Activated CD4-positive, alpha-beta T cell treated with anti-CD3 and anti-CD28 coated beads, Interleukin-2, amount 50 U/mL, for 16 hours (primary cell): ENCODE data around the gene C16orf96.

ENCODE experiments used
- DNase-seq: peaks from one replicate; pipeline ENCODE4 v3.0.0-alpha.2; 2020

C16orf96 gene

DNA sequence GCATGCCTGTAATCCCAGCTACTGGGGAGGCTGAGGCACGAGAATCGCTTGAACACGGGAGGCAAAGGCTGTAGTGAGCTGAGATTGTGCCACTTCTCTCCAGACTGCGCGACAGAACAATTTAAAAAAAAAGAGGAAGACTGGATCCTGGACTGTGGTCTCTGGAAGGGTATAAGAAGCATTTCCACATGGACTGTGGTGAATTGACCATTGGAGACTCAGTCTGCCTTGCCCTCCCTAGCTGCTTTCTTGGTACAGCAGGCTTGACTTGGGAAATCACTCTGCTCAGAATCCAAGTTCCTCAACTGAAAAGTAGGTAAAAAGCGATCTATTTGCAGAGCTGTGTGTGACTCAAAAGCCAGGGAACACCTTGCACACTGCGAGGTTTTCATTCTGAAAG is 67.5 kb downstream of the C16orf96 start:
- no peak for DNase-seq

DNA sequence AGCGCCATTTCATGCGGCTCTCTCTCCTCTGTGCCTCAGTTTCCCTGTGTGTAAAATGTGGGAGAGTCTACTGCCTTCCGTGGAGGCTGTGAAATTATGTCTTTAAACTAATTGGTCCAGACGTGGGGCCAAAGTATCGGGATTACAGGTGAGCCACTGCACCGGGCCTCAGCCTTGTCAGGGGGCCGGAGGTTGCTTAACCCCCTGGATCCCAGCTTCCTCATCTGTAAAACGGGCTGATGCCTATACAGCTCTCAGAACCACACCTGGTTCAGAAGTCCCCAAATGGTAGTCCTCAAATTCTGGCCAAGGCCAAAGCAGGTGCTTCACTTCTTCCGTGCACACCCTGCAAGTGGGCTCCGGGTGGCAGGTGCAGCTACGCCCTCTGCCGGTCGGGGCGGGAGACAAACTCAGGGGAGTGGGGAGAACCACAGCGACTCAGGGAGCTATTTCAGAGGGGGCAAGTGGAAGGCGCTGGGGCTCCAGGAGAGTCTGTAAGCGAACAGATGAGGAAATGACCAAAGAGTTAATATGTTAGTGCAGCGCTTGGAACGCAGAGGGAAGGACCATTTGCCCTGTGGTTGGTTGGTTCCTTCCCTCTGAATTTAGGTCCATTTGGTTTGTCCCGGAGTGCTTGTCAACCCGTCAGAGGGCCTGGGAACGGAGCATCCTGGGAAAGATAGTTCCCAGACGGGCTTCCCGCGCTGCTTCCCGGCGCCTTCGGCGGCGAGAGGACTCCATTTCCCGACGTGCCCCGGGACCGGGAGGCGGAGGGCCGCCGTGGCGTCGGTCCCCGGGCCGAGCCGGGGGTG is 68.1 kb downstream of the C16orf96 start, which contains the start of gene MGRN1:
TSS of gene MGRN1 (plus strand) at position 812 of the 812 bp plus-strand sequence. CDS start 135 bp downstream, outside the sequence.
- DNase-seq: peak; percentile 97

DNA sequence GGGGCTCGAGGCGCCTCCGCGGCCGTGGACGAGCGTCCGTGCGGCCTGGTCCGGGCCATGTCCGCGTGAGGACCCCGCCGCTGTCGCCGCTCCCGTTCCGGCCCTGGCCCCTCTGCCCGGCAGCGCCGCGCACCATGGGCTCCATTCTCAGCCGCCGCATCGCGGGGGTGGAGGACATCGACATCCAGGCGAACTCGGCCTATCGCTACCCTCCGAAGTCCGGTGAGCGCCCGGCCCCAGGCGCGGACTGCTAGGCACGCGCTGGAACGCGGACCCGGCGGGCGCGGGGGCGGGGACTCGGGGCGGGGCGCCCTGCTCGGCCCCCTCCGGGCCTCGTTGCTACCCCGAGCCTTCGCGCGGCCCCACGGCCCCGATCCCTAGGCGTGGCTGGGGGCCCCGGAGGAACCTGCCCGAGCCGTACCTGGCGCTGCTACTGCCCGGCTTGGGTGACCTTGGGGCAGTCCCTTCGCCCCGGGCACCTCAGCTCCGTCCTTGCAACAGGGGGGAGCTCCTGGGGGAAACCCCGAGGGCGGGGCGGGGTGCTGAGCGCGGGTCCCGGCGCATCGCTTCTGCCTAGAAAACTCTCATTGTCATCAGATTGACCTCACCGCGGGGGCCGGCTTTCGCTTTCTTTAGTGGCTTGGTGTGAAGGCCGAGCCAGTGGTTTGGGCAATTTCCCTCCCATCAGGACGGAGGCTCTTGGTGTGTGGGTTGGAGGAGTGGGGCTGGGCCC is 68.9 kb downstream of the C16orf96 start:
- peak; percentile 67 for DNase-seq

DNA sequence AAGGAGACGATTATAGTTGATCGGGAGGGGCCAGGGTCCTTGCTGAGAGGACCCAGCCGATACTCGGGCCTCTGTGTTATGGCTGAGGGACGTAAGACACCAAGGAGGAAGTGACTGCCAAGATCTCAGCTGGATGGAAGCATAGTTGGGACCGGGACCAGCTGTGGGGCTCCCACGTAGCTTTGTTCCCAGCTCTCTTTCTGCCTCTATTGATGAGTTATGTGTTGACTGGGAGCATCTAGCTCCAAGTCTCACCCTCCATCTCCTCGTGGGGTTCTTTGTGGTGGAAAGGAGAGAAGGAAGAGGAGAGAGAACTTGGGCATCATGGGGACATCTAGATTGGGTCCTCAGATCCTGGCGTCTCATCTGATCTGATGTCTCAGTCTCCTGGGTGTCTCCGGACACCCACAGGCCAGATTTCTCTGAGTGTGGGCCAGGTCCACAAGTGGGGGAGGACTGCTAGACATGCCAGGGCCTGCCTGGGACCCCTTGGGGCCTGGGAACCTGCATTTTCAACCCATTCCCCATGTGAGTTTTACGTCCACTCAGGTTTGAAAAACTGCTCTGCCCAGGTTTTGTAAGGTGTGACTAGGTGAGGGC is 69.5 kb downstream of the C16orf96 start:
- no peak for DNase-seq

DNA sequence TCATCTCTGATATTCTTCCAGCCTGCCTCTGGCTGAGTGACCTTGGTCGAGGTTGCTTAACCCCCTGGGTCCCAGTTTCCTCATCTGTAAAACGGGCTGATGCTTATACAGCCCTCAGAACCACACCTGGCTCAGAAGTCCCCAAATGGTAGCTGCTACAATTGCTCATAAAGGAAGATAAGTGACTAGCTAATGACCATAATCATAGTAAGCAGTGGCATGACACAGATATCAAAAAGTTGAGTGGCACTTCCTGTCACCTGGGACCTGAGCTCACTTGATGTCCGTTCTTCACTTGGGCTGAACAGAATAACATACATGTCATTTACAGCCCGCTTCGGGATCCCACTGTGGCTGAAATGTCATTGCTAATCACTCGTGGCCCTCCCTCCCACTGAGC is 70.3 kb downstream of the C16orf96 start:
- no peak for DNase-seq

DNA sequence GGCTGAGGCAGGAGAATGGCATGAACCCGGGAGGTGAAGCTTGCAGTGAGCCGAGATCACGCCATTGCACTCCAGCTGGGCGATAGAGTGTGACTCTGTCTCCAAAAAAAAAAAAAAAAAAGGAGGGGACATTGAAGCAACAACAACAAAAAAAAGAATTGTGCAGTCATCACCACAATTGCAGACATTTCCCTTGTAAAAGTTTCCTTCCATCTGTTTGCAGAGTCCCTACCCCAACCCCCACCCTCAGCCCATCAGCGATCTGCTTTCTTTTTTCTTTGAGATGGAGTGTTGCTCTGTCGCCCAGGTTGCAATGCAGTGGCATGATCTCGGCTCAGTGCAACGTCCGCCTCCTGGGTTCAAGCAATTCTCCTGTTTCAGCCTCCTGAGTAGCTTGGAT is 72.1 kb downstream of the C16orf96 start:
- no peak for DNase-seq

DNA sequence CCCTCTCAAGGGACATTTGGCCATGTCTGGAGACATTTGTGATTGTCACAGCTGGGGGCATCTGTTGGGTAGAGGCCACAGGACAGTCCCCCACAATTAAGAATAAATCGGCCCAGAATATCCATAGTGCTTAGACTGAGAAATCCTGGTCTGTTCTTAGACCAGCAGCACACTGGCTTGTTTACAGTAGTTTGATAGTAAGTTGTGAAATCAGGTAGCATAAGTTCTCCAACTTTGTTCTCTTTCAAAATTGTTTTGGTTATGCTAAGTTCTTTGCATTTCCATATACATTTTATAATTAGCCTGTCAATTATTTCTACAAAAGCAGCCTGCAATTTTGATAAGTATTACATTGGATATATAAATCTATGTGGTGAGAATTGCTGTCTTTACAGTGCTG is 75.3 kb downstream of the C16orf96 start:
- DNase-seq: no peak

DNA sequence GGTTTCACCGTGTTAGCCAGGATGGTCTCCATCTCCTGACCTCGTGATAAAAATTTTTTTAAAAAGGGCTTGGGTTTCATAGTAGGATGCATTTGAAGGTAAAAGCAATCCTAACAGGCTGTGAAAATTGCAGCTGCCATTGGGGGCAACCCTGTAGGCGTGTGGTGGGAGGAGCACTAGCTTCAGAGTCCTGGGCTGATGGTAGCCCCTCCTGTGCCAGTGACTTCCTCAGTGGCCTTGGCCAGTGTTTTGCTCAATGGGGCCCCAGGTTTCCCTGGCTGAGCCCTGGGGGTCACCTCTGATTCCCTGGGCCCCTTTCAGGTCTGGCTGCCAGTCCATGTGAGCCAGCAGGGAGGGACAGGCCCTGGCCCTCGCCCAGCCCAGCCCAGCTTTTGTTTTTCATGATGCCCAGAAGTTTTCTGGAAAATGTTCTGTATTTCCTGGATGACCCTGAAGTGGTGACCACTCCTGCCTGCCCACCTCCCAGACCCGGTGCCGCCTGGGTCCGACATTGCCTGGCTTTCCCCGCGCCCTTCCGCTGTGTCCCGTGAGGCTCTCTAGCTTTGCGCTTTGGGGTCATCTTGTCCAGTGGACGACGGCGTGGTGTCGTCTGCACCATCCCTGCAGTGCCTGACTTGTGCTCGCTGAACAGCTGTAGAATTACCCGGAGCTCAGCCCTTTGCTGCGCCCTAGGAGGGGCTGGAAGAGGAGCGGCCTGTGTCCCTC is 77.9 kb downstream of the C16orf96 start:
- DNase-seq: no peak

DNA sequence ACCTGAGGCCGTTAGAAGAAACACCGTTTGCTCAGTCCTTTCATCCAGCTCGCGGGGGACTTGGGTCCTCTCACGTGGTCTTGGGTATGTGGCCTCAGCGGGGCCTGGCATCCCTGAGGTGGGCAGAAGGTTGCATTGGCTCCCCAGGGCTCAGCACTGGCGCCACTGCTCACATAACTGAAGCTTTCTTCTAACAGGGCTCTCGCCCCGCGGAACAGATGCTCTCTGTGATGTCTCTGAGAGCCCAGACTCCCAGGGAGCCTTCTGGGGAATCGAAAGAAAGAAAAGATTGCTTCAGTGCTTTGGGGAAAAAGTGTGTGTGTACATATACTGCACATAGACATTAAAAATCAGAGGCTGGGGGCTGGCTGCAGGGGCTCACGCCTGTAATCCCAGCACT is 78.6 kb downstream of the C16orf96 start:
- DNase-seq: no peak

DNA sequence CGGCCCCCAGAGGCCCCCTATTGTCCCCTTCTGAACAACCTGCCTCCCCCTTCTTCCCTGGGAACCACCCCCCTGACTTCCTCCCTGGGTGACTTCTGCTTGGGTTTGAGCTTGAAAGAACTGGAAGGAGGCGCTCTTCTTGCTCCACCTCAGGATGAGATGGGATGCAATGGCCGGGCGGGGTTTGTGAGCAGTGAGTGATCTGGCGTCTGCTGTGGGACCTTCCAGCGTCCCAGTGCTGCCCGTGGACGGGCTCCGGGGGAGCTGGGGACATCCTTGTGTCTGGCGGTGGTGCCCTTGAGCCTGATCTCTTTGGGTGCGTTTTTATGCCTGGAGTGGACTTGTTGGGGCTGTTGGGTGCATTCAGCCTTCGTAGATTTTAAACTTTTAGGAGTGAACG is 80.1 kb downstream of the C16orf96 start:
- DNase-seq: no peak

DNA sequence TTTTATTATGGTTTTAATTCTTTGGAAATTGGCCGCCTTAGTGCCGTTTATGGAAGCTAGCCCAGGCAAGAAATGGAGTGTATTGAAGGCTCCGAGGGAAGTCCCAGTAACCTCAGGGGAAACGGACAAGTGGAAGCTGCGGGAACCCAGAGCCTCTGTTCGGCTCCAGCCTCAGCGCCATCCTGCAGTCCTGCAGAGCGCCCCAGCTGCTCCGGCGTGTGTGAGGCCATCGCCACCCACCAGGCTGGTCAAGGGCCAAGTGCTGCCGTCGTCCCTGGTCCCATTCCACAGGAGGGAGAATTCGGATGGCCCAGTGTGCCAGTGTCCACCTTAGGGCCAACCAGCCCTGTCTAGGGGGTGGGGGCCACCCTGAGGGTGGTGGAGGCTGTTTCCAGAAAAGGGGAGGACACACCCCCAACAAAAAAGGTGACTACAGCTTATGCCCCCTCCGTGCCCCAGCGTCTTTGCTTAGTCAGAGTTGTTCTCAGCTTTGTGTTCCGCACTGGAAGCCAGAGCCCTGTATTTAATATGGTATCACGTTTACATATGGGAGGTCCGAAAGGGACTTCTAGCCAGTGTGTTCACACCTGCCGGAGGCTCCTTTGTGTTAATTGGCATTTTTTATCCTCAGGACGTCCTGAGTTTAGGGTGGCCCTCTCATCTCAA is 81.5 kb downstream of the C16orf96 start:
- no peak for DNase-seq

DNA sequence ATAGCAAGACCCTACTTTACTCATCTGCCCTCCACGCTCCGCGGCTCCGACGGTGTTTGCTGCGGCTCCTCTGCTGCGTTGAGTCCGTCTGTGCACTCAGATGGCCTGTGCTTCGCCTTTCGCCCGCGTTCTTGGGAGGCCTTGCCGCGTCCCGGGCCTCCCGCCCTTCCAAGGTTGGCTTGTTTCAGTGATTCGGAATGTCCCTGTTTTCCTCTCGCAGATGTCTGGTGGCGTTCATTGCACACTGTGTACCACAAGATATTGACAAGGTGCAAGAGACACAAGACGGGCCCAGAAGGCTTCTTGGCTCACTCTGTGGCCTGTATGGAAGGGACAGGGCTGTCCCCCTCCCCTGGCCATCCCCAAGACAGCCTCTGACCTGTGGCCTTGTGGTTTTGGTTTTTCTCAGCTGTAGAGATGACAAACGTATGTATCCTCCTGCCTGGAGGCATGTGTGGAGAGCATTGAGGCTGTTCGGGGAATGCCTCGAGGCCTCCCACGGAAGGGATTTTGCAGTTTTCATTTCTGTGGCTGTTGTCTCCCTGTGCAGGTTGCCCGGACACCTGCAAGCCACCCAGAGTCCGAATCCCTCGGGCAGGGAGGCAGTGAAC is 83.9 kb downstream of the C16orf96 start:
- DNase-seq: no peak

DNA sequence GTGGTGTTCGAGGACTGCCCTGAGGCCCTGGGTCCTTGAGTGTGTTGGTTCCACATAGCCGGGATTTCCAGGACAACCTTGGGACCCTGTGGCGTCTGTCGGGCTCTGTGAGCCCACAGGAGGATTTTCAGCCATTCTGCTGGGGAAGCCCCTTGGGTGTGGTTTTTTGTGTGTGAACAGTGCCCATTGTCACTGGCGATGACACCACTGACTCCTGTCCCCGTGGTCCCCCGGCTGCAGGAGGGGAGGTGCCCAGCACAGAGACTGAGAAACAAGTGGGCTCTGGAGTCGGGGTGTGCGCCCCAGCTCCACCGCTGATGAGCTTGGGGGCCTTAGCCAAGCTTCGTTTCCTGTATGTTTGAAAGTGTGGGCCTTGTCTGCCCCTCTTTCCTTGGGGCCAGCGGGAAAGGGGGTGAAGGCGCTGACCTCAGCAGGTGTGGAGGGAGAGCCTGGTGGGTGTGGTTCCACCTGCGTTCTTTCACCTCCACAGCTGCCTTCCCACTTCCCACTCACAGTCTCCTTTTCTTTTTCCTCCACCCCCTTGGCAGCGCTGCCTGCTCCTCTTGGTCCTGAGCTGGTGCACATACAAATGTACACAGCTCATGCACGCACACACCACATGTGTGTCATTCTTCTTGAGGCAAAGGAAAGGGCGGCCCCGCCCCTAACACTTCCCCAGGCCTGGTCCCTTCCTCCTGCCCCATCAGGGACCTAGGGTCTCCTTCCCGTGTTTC is 84.6 kb downstream of the C16orf96 start:
- DNase-seq: no peak

DNA sequence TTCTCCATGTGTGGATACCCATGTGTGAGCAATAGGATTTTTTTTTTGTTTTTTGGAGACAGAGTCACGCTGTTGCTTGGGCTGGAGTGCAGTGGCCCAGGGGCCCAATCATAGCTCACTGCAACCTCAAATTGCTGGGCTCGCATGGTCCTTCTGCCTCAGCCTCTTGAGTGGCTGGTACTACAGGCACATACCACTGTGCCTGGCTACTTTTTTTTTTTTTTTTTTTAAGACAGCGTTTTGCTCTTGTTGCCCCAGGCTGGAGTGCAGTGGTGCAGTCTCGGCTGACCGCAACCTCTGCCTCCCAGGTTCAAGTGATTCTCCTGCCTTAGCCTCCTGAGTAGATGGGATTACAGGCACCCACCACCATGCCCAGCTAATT is 85.2 kb downstream of the C16orf96 start:
- DNase-seq: no peak

DNA sequence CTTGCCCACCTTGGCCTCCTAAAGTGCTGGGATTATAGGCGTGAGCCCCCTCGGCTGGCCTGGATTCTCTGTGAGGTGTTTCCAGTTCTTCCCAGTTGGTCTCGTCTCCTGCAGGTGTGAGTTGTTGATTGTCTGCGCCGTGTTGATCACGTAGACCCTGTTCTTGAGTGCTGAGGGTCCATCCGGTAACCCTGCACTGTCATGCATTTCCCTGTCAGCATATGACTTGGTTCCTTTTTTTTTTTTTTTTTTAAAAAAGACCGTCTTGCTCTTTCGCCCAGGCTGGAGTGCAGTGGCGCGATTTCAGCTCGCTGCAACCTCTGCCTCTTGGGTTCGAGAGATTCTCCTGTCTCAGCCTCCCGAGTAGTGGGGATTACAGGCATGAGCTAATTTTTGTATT is 85.8 kb downstream of the C16orf96 start:
- DNase-seq: no peak

DNA sequence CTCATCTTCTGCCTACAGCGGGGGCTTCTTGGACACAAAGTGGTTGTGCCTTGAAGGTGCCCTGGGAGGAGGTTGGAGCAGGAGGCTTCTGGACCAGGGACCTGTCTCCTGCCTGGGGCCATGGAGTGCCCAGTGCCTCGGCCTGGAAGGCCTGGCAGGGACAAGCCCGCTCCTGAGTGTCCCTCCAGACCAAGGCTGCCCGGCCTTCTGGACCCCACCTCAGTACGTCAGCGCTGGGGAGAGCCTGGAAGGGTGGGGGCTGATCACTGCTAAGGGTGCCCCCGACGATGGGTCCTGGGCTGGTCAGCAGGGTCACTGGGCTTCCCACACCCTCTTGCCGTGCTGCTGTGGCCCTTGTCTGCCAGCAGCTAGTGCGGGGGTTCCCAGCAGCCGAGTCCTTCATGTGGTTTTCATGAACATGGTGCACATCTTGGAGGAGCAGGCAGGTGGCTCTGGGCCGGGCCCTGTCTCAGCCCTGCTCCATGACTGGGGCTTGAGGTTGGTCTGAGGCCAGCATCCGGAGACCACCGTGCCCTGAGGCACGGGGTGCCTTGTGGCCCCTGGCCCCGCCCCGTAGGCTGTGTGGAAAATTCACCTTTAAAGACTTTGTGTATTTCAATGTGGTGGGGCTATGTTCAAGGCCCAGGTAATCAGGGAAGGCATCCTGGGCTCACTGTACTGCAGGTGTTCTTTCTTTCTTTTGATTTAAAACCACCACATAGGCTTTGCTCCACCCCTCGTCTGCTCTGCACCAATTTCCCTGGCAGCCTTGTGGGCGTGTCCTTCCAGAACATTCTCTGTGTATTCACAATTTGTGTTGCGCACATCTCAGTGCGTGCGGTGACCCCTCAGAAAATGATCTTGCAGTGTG is 90.9 kb downstream of the C16orf96 start:
- DNase-seq: no peak

DNA sequence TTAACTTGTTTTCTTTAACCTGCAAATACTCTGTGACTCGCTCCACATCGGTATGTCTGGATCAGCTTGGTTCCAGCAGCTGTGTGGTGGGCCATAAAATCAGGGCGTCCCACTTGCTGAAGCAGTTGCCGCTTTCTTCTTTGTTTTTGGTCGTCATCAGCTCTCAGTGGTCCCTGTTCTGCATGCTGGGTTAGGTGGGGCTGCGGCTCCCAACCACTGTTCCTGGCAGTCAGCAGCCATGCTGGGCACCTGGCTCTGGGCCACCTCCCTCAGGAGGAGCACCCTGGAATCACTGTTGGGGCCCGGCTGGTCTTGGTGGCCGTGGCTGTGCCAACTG is 91.5 kb downstream of the C16orf96 start:
- DNase-seq: no peak

DNA sequence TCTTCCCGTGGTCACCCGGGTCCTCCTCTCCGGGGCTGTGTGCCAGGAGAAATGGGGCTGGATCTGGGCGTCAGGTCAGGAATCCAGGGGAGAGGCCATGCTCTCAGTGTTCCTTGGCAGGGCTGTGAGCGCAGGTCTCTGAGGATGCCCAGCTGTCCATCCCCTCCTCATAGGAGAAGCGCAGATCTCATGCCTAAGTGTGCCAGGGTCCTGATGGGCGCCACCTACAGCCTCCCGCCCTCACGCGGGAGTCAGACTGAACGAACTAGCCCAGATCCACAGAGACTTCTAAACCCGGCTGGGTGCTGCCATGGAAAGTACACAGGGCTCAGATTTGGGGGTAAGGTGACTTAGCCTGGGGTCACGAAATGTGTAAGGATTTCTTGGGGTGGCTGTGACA is 92.8 kb downstream of the C16orf96 start:
- no peak for DNase-seq

DNA sequence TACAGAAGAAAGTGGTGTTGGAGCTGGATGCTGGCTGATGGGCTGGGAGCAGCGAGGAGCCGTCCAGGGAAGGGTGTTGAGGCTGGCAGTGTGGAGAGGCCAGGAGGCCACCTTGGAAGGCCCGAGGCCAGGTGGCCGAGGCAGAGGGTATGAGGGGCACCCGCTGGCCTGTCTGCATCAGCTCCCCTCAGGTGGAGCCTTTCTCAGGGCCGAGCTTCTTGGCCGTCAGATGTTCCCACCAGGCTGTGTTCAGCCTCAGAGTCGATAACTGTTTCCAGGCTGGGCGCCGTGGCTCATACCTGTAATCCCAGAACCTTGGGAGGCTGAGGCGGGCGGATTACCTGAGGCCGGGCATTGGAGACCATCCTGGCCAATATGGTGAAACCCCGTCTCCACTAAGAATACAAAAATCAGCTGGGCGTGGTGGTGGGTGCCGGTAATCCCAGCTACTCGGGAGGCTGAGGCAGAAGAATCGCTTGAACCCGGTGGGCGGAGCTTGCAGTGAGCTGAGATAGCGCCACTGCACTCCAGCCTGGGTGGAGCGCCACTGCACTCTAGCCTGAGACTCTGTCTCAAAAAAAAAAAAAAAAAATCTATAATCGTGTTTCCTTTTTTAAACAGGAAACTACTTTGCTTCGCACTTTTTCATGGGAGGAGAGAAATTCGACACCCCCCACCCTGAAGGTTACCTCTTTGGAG is 93.8 kb downstream of the C16orf96 start:
- DNase-seq: no peak
